Activated naive CD4-positive, alpha-beta T cell (primary cell): ENCODE measurements around the gene RPS3A.
"Not testable (repeated sequence)": the region's sequence is repeated elsewhere in the genome, so short reads cannot be mapped to it uniquely, and the experiment has no call there.

ENCODE experiments used
- DNase-seq, 4 experiments: peaks; one replicate each; lab custom pipeline; 2025; lab: John Stamatoyannopoulos, UW

RPS3A gene

DNA sequence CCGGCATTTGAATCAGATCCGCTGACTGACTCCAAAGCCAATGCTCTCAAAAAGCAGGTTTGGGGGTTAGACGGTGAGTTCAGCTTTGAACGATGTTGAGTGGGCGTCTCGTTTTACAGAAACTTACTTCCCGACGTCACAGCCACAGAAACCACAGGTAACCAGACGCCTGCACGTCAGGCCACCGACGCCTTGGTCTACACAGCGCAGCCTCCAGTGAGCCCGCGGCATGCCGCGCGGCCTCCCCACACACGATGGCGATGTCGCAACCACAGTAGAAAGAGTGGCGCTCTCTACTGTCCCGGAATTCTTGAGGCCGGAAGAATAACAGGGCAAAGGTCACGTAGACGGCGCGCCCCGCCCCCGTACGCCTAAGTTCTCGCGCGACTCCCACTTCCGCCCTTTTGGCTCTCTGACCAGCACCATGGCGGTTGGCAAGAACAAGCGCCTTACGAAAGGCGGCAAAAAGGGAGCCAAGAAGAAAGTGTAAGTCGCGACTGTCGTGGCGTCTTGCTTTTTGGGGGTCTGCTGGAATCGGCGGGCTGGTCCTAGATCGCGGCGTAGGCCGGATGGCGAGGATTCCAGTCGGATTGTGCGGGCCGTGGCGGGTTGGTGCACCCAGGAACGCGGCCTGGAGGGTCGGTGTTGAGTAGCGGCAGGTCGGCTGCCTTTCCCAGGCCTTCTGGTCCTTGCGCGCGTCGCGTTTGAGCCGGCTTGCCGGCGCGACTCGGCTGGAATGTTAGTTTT lies at the start of gene RPS3A:
Gene RPS3A, plus strand, starts transcription at position 400 of the 747 bp plus-strand sequence. Its CDS starts 25 bp downstream, at position 425.
- peak; percentile 93 to 97 (median 96) for DNase-seq

- DNase-seq = no peak
Measured at GRCh38 chr4:151052785-151053184, 46.6 kb upstream of the RPS3A start.

DNA sequence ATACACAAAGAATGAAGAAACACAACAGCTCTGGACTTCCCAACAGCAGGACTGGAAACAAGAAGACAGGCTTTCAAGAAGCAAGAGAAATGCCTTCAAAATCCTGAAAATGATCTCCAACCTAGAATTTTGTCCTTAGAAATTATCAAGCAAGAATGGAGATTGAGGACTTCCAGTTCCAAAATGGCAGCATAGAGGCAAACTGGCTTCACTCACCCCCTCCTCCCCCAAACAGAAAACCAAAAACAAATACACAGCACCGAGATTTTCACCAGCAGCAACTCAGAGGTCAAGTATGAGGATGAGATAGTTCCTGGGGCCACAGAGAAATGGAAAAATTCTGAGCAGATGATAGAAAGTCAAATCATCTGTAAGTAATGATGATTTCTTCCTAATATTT lies 43.9 kb upstream of the RPS3A start:
- no peak for DNase-seq

GRCh38 chr4:151063143-151063542 lies 36.3 kb upstream of the RPS3A start:
- not testable (repeated sequence) for DNase-seq

DNA sequence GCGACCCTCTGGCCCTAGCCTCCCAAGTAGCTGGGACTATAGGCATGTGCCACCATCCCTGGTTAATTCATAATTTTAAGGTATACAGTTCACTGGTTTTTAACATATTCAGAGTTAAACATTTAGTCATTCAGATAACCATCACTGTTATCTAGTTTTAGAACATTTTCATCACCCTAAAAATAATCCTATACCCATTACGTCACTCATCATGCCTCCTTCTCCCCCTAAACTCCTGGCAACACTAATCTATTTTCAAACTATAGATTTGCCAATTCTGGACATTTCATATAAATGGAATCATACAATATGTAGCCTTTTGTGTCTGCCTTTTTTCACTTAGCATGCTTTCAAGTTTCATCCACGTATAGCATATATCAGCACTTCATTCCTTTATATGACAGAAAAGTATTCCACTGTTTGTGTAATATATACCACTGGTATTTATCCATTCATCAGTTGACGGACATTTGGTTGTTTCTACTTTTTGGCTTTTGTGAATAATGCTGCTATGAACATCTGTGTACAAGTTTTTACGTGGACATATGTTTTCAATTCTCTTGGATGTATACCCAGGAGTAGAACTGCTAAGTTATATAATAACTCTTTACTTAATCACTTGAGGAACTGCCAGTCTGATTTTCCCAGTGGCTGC lies 32.0 kb upstream of the RPS3A start:
- no peak for DNase-seq

DNA sequence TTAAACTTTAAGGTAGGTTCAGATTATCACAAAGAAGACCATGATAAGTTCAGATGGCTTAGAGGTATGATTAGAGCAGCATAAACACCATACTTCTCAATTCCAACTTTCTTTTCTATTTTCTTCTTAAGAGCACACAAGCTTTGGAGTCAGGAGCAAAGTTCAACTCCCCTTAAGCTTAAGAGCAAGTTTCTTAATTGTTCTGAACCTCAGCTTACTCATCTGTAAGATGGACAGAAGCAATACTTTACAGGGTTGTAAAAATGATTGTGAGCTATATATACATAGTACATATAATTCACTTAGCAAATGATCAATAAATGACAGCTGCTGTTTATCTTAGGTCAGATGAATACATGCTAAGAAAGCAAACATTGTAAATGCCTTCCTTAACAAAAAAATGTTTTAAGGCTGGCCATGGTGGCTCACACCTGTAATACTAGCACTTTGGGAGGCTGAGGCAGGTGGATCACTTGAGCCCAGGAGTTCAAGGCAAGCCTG lies 25.0 kb upstream of the RPS3A start:
- no peak for DNase-seq

GRCh38 chr4:151077978-151078377 lies 21.4 kb upstream of the RPS3A start:
- DNase-seq = not testable (repeated sequence)

- DNase-seq = no peak
Measured at GRCh38 chr4:151087467-151087866, 12.0 kb upstream of the RPS3A start.

GRCh38 chr4:151091047-151091446 lies 8.4 kb upstream of the RPS3A start:
- no peak for DNase-seq

DNA sequence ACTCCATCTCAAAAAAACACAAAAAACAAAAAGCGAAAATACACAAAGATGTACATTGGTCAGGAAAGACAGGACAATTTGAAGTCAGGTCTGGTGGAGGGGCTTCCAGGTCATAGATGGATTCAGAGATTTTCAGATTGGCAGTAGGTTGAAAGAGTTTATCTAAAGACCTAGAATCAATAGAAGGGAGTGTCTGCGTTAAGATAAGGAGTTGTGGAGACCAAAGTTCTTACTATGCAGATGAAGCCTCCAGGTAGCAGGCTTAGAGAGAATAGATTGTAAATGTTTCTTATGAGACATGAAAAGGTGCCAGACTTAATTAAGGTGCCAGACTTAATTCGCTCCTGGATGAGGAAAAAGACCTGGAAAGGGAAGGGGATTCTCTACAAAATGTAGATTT lies 6.9 kb upstream of the RPS3A start:
- DNase-seq = no peak

- no peak for DNase-seq
Measured at GRCh38 chr4:151093203-151093602, 6.2 kb upstream of the RPS3A start.

GRCh38 chr4:151094290-151094751 lies 5.1 kb upstream of the RPS3A start:
- no peak for DNase-seq

GRCh38 chr4:151095142-151095541 lies 4.3 kb upstream of the RPS3A start:
- no peak for DNase-seq

DNA sequence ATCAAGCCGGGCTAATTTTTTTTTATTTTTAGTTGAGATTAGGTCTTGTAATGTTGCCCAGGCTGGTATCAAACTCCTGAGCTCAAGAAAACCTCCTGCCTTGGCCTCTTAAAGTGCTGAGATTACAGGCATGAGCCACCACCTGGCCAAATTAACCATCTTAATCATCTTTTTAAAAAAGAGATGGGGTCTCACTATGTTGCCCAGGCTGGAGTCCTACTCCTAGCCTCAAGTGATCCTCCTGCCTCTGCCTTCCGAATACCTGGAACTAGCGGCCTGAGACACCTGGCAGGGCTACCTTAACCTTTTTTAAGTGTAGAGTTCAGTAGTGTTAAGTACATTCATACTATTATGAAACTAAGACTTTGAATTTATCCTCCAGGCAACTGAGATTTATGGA lies 1.7 kb upstream of the RPS3A start:
- no peak for DNase-seq

DNA sequence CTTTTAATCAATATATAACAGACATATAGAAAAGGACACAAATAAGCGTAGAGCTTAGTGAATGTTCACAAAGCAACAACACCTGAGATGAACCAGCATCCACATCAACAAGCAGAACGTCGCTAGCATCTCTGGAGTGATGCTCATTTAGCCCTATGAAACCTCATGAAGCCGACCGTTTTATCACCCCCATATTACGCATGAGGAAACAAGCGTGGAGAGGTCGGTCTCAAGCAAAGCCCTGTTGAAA lies 524 bp upstream of the RPS3A start:
- no peak for DNase-seq

DNA sequence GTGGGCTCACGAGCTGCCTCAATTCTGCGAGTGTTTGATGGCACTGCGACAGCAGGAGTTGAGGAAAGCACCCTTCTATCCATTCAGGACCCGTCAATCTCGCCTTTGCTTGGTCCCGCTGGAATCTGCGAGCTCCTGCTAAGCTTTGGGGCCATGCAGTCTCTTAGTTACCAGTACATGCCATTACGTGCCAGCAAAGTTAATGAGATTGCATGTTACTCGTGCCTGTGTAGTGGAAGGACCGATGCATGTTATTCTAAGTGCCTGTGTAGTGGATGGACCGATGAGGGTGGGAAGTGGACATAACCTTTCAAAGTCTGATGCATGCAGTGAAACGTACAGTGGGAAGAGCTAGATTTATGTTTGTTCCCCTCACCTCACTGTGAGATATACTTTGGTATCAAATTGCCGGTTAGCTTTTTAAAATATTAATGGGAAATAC lies 569 bp downstream of the RPS3A start:
- DNase-seq = no peak

DNA sequence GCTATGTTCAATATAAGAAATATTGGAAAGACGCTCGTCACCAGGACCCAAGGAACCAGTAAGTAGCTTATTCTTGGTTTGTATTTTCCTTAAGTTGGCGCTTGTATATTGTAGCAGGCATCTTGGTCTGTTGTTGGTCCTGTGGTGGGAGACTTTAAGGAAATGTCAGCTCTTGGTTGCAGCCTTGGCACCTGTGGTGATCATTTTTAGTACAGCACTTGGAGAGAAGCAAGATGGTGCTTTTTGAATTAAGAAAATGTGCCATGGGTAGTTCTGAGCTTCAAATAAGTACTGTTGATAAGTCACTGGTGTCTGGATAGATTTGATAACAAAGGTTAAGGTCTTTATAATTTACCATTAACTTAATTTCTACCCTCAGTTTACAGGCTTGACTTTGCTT lies 1.1 kb downstream of the RPS3A start:
- DNase-seq = no peak

- no peak for DNase-seq
Measured at GRCh38 chr4:151103758-151104157, 4.3 kb downstream of the RPS3A start.

- no peak for DNase-seq
Measured at GRCh38 chr4:151104621-151105020, 5.2 kb downstream of the RPS3A start.

- DNase-seq = no peak
Measured at GRCh38 chr4:151105454-151106032, 6.1 kb downstream of the RPS3A start.

- DNase-seq = no peak
Measured at GRCh38 chr4:151107063-151107462, 7.6 kb downstream of the RPS3A start.

DNA sequence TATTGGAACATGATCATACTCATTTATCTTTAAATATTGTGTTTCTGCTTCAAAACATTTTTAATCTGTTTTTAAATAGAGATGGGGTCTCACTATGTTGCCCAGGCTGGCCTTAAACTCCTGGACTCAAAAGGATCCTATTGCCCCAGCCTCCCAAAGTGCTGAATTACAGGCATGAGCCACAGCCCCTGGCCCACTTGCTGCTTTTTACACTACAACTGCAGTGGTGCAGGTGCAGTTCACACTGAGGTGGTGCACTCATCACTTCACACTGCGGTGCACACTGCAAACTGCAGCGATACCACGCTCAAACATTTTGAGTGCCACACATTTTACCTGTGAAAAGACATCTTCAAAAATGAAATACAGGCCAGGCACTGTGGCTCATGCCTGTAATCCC lies 10.8 kb downstream of the RPS3A start:
- no peak for DNase-seq

DNA sequence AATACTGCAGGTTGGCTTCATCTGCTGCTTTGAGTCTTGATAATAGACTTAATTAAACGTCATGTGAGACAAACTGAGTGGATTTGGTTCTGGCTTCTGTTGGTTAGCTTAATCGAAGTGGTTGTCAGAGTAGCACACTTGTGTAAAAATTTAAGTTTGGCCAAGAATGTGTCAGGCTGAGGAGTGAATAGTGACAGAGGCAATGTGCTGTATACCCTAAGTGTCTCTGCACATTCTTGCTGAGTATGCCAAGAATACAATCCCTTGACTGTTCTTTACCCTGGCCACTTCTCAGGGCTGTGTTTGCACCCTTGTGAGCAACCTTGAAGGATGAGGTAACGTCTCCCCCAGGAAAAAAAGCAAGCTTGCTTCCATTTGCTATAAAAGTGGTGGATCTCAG lies 14.9 kb downstream of the RPS3A start:
- DNase-seq = no peak
